Stimulated activated naive B cell treated with anti-CD40 and anti-IgM and Interleukin-4, amounts not matched to agents 10 μg/mL and 1 μg/mL and 100 μg/mL, for 72 hours (primary cell): ENCODE data around the gene UCN.
"Not testable (repeated sequence)": the region's sequence is repeated elsewhere in the genome, so short reads cannot be mapped to it uniquely, and the experiment has no call there.

ENCODE experiments used
- ATAC-seq, 2 donors: fragments of 150-1000 bp; cut with Tn5 transposase; replicated peaks; 2 replicates each; pipeline ENCODE4 v1.10.0; 2021; ENCODE audit warnings: moderate library complexity in 1 of 2
- DNase-seq: peaks from one replicate; pipeline ENCODE4 v3.0.0; 2021
- H3K27ac Mint-ChIP-seq: one replicate; pipeline ENCODE4 v1.8.0; 2022; ENCODE audit warnings: mild to moderate bottlenecking, mixed read lengths
- H3K27me3 Mint-ChIP-seq, 2 donors: one replicate each; pipeline ENCODE4 v1.8.0; 2022; ENCODE audit warnings: mixed read lengths in 2 of 2
- H3K36me3 Mint-ChIP-seq, 2 donors: one replicate each; pipeline ENCODE4 v1.8.0; 2022; ENCODE audit warnings: mixed read lengths in 2 of 2, mild to moderate bottlenecking in 1 of 2
- H3K4me1 Mint-ChIP-seq, 2 donors: one replicate each; pipeline ENCODE4 v1.8.0; 2022; ENCODE audit warnings: mixed read lengths in 2 of 2, mild to moderate bottlenecking in 1 of 2
- H3K4me3 Mint-ChIP-seq, 2 donors: one replicate each; pipeline ENCODE4 v1.8.0; 2022; ENCODE audit warnings: mild to moderate bottlenecking in 2 of 2, mixed read lengths in 2 of 2, moderate library complexity in 1 of 2
- H3K9me3 Mint-ChIP-seq, 2 donors: one replicate each; pipeline ENCODE4 v1.8.0; 2022; ENCODE audit warnings: mixed read lengths in 2 of 2, mild to moderate bottlenecking in 1 of 2

UCN gene

GRCh38 chr2:27308359-27308881 is at the start of gene UCN:
UCN (minus strand) TSS chr2:27308445; CDS start chr2:27307895, 550 bp downstream.
- H3K4me3 Mint-ChIP-seq: peak within 1 kb of the TSS; percentile 69 to 78
- no peaks in the 10 kb centered on the region for H3K9me3 Mint-ChIP-seq
- peaks cover 24 to 32% of the 10 kb centered on the region in 2 donors for H3K27me3 Mint-ChIP-seq
- DNase-seq: no peak
- H3K36me3 Mint-ChIP-seq: peaks cover 30 to 39% of the 10 kb centered on the region in 2 donors
- no peak within 1 kb of the TSS for H3K27ac Mint-ChIP-seq
- no peak for ATAC-seq
- H3K4me1 Mint-ChIP-seq: peaks cover 5 to 15% of the 10 kb centered on the region in 2 donors

- ATAC-seq: peak; percentile 86 to 89
- Mint-ChIP-seq H3K9me3 (no peaks in the 10 kb centered on the region), H3K27me3 (no peaks in the 10 kb centered on the region), H3K36me3 (peaks cover 15 to 25% of the 10 kb centered on the region in 2 donors), H3K27ac (peak within 1 kb of the TSS; percentile 98), H3K4me1 (peaks cover 26 to 45% of the 10 kb centered on the region in 2 donors), H3K4me3 (peak within 1 kb of the TSS; percentile 99 to 100)
- DNase-seq: peak; percentile 91
Measured at GRCh38 chr2:27356382-27357181, 48.3 kb upstream of the UCN start, which contains the start of gene GTF3C2. GTF3C2 (minus strand) TSS chr2:27356764; CDS start chr2:27343554, 13,210 bp downstream.

- peaks cover 26 to 48% of the 10 kb centered on the region in 2 donors for H3K4me1 Mint-ChIP-seq
- H3K4me3 Mint-ChIP-seq: peak overlapping the region; percentile 99 to 100
- H3K27me3 Mint-ChIP-seq: no peaks in the 10 kb centered on the region
- peak overlapping the region; percentile 98 for H3K27ac Mint-ChIP-seq
- no peak for DNase-seq
- H3K9me3 Mint-ChIP-seq: no peaks in the 10 kb centered on the region
- peak; percentile 48 to 49 for ATAC-seq
- peaks cover 15 to 24% of the 10 kb centered on the region in 2 donors for H3K36me3 Mint-ChIP-seq
Measured at GRCh38 chr2:27356056-27356381, 47.8 kb upstream of the UCN start.

GRCh38 chr2:27354597-27354927 is 46.3 kb upstream of the UCN start:
- DNase-seq (no peak), ATAC-seq (no peak)
- Mint-ChIP-seq H3K4me3 (peak overlapping the region; percentile 28 to 29), H3K9me3 (no peaks in the 10 kb centered on the region), H3K36me3 (peaks cover 15 to 23% of the 10 kb centered on the region in 2 donors), H3K4me1 (peaks cover 29 to 49% of the 10 kb centered on the region in 2 donors), H3K27me3 (no peaks in the 10 kb centered on the region), H3K27ac (peak overlapping the region; percentile 25)

- no peak for DNase-seq
- H3K4me3 Mint-ChIP-seq: peak overlapping the region; percentile 28 to 29
- no peaks in the 10 kb centered on the region for H3K27me3 Mint-ChIP-seq
- H3K27ac Mint-ChIP-seq: peak overlapping the region; percentile 25
- peaks cover 17 to 27% of the 10 kb centered on the region in 2 donors for H3K36me3 Mint-ChIP-seq
- ATAC-seq: no peak
- H3K4me1 Mint-ChIP-seq: peaks cover 29 to 49% of the 10 kb centered on the region in 2 donors
- H3K9me3 Mint-ChIP-seq: no peaks in the 10 kb centered on the region
Measured at GRCh38 chr2:27353762-27354596, 45.7 kb upstream of the UCN start.

- H3K4me3 Mint-ChIP-seq, DNase-seq, H3K9me3 Mint-ChIP-seq, H3K27me3 Mint-ChIP-seq, H3K27ac Mint-ChIP-seq, ATAC-seq: not testable (repeated sequence)
- H3K36me3 Mint-ChIP-seq: peaks cover 15 to 23% of the 10 kb centered on the region in 2 donors
- peaks cover 27 to 45% of the 10 kb centered on the region in 2 donors for H3K4me1 Mint-ChIP-seq
Measured at GRCh38 chr2:27353386-27353761, 45.1 kb upstream of the UCN start.

GRCh38 chr2:27351802-27352598 is 43.8 kb upstream of the UCN start:
- Mint-ChIP-seq H3K4me3 (no peak overlapping the region), H3K4me1 (peaks cover 26 to 43% of the 10 kb centered on the region in 2 donors), H3K27me3 (no peaks in the 10 kb centered on the region)

GRCh38 chr2:27350106-27350693 is 42.0 kb upstream of the UCN start:
- H3K27me3 Mint-ChIP-seq: no peaks in the 10 kb centered on the region
- peaks cover 26 to 31% of the 10 kb centered on the region in 2 donors for H3K36me3 Mint-ChIP-seq
- peaks cover 24 to 45% of the 10 kb centered on the region in 2 donors for H3K4me1 Mint-ChIP-seq
- no peak for ATAC-seq
- no peak overlapping the region for H3K27ac Mint-ChIP-seq
- no peak overlapping the region for H3K4me3 Mint-ChIP-seq
- H3K9me3 Mint-ChIP-seq: no peaks in the 10 kb centered on the region
- no peak for DNase-seq

More at GRCh38 chr2:27351802-27352598, 43.8 kb upstream of the UCN start:
- peak overlapping the region; percentile 14 for H3K27ac Mint-ChIP-seq
- ATAC-seq (no peak), DNase-seq (no peak)
- H3K36me3 Mint-ChIP-seq: peaks cover 22 to 27% of the 10 kb centered on the region in 2 donors
- no peaks in the 10 kb centered on the region for H3K9me3 Mint-ChIP-seq

- Mint-ChIP-seq H3K4me3 (no peak overlapping the region), H3K27me3 (no peaks in the 10 kb centered on the region), H3K27ac (no peak overlapping the region), H3K9me3 (no peaks in the 10 kb centered on the region), H3K36me3 (peaks cover 25 to 45% of the 10 kb centered on the region in 2 donors), H3K4me1 (peaks cover 19 to 40% of the 10 kb centered on the region in 2 donors)
- no peak for DNase-seq
- no peak for ATAC-seq
Measured at GRCh38 chr2:27347641-27348040, 39.4 kb upstream of the UCN start.

- Mint-ChIP-seq H3K27ac (peak overlapping the region; percentile 25), H3K27me3 (no peaks in the 10 kb centered on the region), H3K9me3 (no peaks in the 10 kb centered on the region), H3K36me3 (peaks cover 35 to 53% of the 10 kb centered on the region in 2 donors), H3K4me1 (peaks cover 0 to 2% of the 10 kb centered on the region in 2 donors), H3K4me3 (no peak overlapping the region)
- DNase-seq (no peak), ATAC-seq (no peak)
Measured at GRCh38 chr2:27336173-27336572, 27.9 kb upstream of the UCN start.

GRCh38 chr2:27335311-27335710 is 27.1 kb upstream of the UCN start:
- H3K4me3 Mint-ChIP-seq: no peak overlapping the region
- peaks cover 35 to 52% of the 10 kb centered on the region in 2 donors for H3K36me3 Mint-ChIP-seq
- H3K27me3 Mint-ChIP-seq: no peaks in the 10 kb centered on the region

GRCh38 chr2:27324720-27325119 is 16.5 kb upstream of the UCN start:
- H3K27ac Mint-ChIP-seq: no peak overlapping the region
- no peak overlapping the region for H3K4me3 Mint-ChIP-seq
- H3K27me3 Mint-ChIP-seq: no peaks in the 10 kb centered on the region
- peaks cover 11 to 35% of the 10 kb centered on the region in 2 donors for H3K4me1 Mint-ChIP-seq
- no peak for DNase-seq
- H3K36me3 Mint-ChIP-seq: peaks cover 36 to 47% of the 10 kb centered on the region in 2 donors
- no peaks in the 10 kb centered on the region for H3K9me3 Mint-ChIP-seq
- ATAC-seq: no peak

More at GRCh38 chr2:27335311-27335710, 27.1 kb upstream of the UCN start:
- DNase-seq: no peak
- ATAC-seq: no peak
- no peak overlapping the region for H3K27ac Mint-ChIP-seq
- H3K9me3 Mint-ChIP-seq: no peaks in the 10 kb centered on the region
- H3K4me1 Mint-ChIP-seq: peaks cover 0 to 2% of the 10 kb centered on the region in 2 donors

GRCh38 chr2:27323596-27324285 is 15.5 kb upstream of the UCN start:
- peak overlapping the region; percentile 88 to 92 for H3K4me3 Mint-ChIP-seq
- no peak for DNase-seq

More at GRCh38 chr2:27323596-27324285, 15.5 kb upstream of the UCN start:
- peaks cover 11 to 35% of the 10 kb centered on the region in 2 donors for H3K4me1 Mint-ChIP-seq
- H3K27me3 Mint-ChIP-seq: no peaks in the 10 kb centered on the region
- H3K27ac Mint-ChIP-seq: peak overlapping the region; percentile 96
- H3K9me3 Mint-ChIP-seq: no peaks in the 10 kb centered on the region
- ATAC-seq: no peak
- peaks cover 33 to 40% of the 10 kb centered on the region in 2 donors for H3K36me3 Mint-ChIP-seq
